K562 (cell line): ENCODE results near the gene PAQR6. TPM values are rescaled to one million over a fixed set of nuclear protein-coding genes. Genes with fewer than 3 reads are reported as not detected.

ENCODE experiments used
- CLOCK ChIP-seq: fragments of 250-450 bp; sonication (Bioruptor Pico); IDR thresholded peaks from 2 replicates; pipeline ENCODE4 v1.4.0; 2020; ENCODE audit warnings: mild to moderate bottlenecking, moderate library complexity, borderline replicate concordance
- CTBP1 ChIP-seq: fragments of 450-650 bp; IDR thresholded peaks from 2 replicates; pipeline ENCODE4 v1.6.1; 2016; ENCODE audit warnings: borderline replicate concordance
- DNMT1 ChIP-seq: fragments of 450-650 bp; IDR thresholded peaks from 2 replicates; pipeline ENCODE4 v1.6.1; 2016; ENCODE audit warnings: antibody characterized with exemption, mild to moderate bottlenecking
- E2F6 ChIP-seq, 2 experiments: IDR thresholded peaks; 2 replicates each; pipeline ENCODE4 v1.6.1; 2011; ENCODE audit warnings: borderline replicate concordance in 1 of 2, control low read depth in 1 of 2, low read depth in 1 of 2, low read length in 1 of 2, mild to moderate bottlenecking in 1 of 2, mixed read lengths in 1 of 2, moderate library complexity in 1 of 2; ENCODE audit not compliant: insufficient read depth in 1 of 2, insufficient read length in 1 of 2, poor library complexity in 1 of 2, severe bottlenecking in 1 of 2; ENCODE audit errors: extremely low read depth in 1 of 2
- ELF4 ChIP-seq: fragments of 450-650 bp; formaldehyde crosslinking; IDR thresholded peaks from 2 replicates; pipeline ENCODE4 v1.4.0; 2022; ENCODE audit warnings: missing genetic modification characterization
- ETV1 ChIP-seq: fragments of 450-650 bp; conservative IDR thresholded peaks from 2 replicates; pipeline ENCODE4 v1.6.1; 2016; ENCODE audit warnings: missing genetic modification characterization, control low read depth, low read depth, missing compliant biosample characterization
- FOXK2 ChIP-seq, 2 experiments: fragments of 450-650 bp; IDR thresholded peaks in 1 of 2; conservative IDR thresholded peaks in 1 of 2; 2 replicates each; pipeline ENCODE4 v1.6.1; 2016; ENCODE audit warnings: low read depth in 2 of 2, mild to moderate bottlenecking in 1 of 2
- GATAD2A ChIP-seq: fragments of 450-650 bp; IDR thresholded peaks from 2 replicates; pipeline ENCODE4 v1.6.1; 2017
- HBP1 ChIP-seq: fragments of 450-650 bp; formaldehyde crosslinking; IDR thresholded peaks from 2 replicates; pipeline ENCODE4 v1.4.0; 2022; ENCODE audit warnings: missing genetic modification characterization
- HIVEP1 ChIP-seq: fragments of 250-450 bp; sonication (Bioruptor Pico); IDR thresholded peaks from 2 replicates; pipeline ENCODE4 v1.4.0; 2020; ENCODE audit warnings: mild to moderate bottlenecking
- KAT8 ChIP-seq: fragments of 450-650 bp; IDR thresholded peaks from 2 replicates; pipeline ENCODE4 v1.6.1; 2016; ENCODE audit warnings: low read depth, mild to moderate bottlenecking
- KDM2B ChIP-seq: fragments of 250-450 bp; sonication (Bioruptor Pico); IDR thresholded peaks from 2 replicates; pipeline ENCODE4 v1.8.0; 2021; ENCODE audit warnings: mild to moderate bottlenecking, moderate library complexity
- NFE2 ChIP-seq: IDR thresholded peaks from 2 replicates; pipeline ENCODE4 v1.6.1; 2014; ENCODE audit warnings: antibody characterized with exemption, low read depth
- NFE2L1 ChIP-seq: fragments of 450-650 bp; IDR thresholded peaks from 2 replicates; pipeline ENCODE4 v1.6.1; 2016; ENCODE audit warnings: missing genetic modification characterization, low read depth, mild to moderate bottlenecking, missing compliant biosample characterization, moderate library complexity, borderline replicate concordance
- POLR2AphosphoS5 ChIP-seq: IDR thresholded peaks from 2 replicates; pipeline ENCODE4 v1.6.1; 2011; ENCODE audit warnings: mild to moderate bottlenecking, low read depth, low read length, moderate library complexity; ENCODE audit not compliant: control insufficient read depth, insufficient read depth
- SIX5 ChIP-seq, 2 experiments: IDR thresholded peaks; 2 replicates each; pipeline ENCODE4 v1.6.1; 2011; ENCODE audit warnings: low read length in 2 of 2, borderline replicate concordance in 1 of 2, low read depth in 1 of 2, mild to moderate bottlenecking in 1 of 2, moderate library complexity in 1 of 2; ENCODE audit not compliant: insufficient read depth in 1 of 2
- SMAD4 ChIP-seq: fragments of 250-450 bp; sonication (Bioruptor Pico); conservative IDR thresholded peaks from 2 replicates; pipeline ENCODE4 v1.8.0; 2021; ENCODE audit warnings: inconsistent platforms, mild to moderate bottlenecking, moderate library complexity
- STAT5B ChIP-seq: fragments of 250-450 bp; sonication (Bioruptor Pico); IDR thresholded peaks from 2 replicates; pipeline ENCODE4 v1.8.0; 2021; ENCODE audit warnings: mild to moderate bottlenecking, inconsistent platforms
- TBL1XR1 ChIP-seq, 2 experiments: IDR thresholded peaks; 2 replicates each; pipeline ENCODE4 v1.6.1; 2012; ENCODE audit warnings: improper control_type of control experiment in 2 of 2, low read length in 2 of 2, mild to moderate bottlenecking in 1 of 2
- ZEB2 ChIP-seq: fragments of 450-650 bp; IDR thresholded peaks from 2 replicates; pipeline ENCODE4 v1.6.1; 2016
- ZNF143 ChIP-seq: sonication (generic); formaldehyde crosslinking; IDR thresholded peaks from 2 replicates; pipeline ENCODE4 v1.9.0; 2022; ENCODE audit warnings: mild to moderate bottlenecking, missing genetic modification reagents
- ZNF830 ChIP-seq: fragments of 250-450 bp; sonication (Bioruptor Pico); IDR thresholded peaks from 2 replicates; pipeline ENCODE4 v1.5.0; 2021; ENCODE audit warnings: mild to moderate bottlenecking
- polyA plus RNA-seq, 8 experiments: library from polyadenylated mRNA; depleted of rRNA in 4 of 8; stranded (reverse) in 5 of 8; unstranded in 3 of 8; fragments of >200 nt; fragmentation: Nextera tagmentation in 2 of 8; fragmentation: Illumina TruSeq in 1 of 8; extraction: Ambion mirVana in 2 of 8; extraction: Trizol in 1 of 8; gene quantifications; 2 replicates each; pipeline versions ENCODE4 v1.2.1 to v1.2.3, GENCODE V29; 2011 to 2014; ENCODE audit warnings: inconsistent platforms in 1 of 8, missing spikeins in 1 of 8
- total RNA-seq, 7 experiments: library from RNA; depleted of rRNA in 6 of 7; stranded (reverse); fragments of >200 nt in 6 of 7; fragmentation: Illumina TruSeq in 2 of 7; extraction: Trizol in 2 of 7; gene quantifications; 2 replicates each; pipeline versions ENCODE4 v1.2.1 to v1.2.3, GENCODE V29; 2011 to 2021; ENCODE audit warnings: low replicate concordance in 1 of 7

PAQR6 gene
- total and polyA plus RNA-seq, 9 of the 15 experiments (the other 6 are each of a cell fraction or from before 2014, with no cell fraction given) = 0.07 to 1.8 (median 0.62) TPM

- peak; percentile 70 for TF ChIP-seq ETV1 (tag)
- TF ChIP-seq STAT5B = no peak
- TF ChIP-seq ZEB2 = no peak
- TF ChIP-seq HBP1 = no peak
- TF ChIP-seq POLR2AphosphoS5 = peak; percentile 90
- TF ChIP-seq TBL1XR1 (IDR thresholded peaks at IDR 0.05; ENCODE audit: low read length in 2 of 2) = peak in 1 of 2 experiments; percentile 29; a peak in 2 of 4 replicates
- TF ChIP-seq ZNF143 (CRISPR knock-in tag) = no peak
- peak in 1 of 2 experiments; percentile 22 for TF ChIP-seq E2F6 (IDR thresholded peaks at IDR 0.05; ENCODE audit: borderline replicate concordance in 1 of 2, extremely low read depth in 1 of 2, insufficient read depth in 1 of 2, insufficient read length in 1 of 2, low read depth in 1 of 2, low read length in 1 of 2, poor library complexity in 1 of 2, severe bottlenecking in 1 of 2)
- TF ChIP-seq GATAD2A = no peak
- no peak for TF ChIP-seq KAT8
- TF ChIP-seq FOXK2 (conservative IDR thresholded peaks at IDR 0.05 in 1 of 2, IDR thresholded peaks at IDR 0.05 in 1 of 2; ENCODE audit: low read depth in 2 of 2) = peak; percentile 49 to 57; a peak in 2 of 4 replicates
- TF ChIP-seq CTBP1 = peak; percentile 83
- TF ChIP-seq SMAD4 (CRISPR knock-in tag) = no peak
- TF ChIP-seq CLOCK (CRISPR knock-in tag) = no peak
- TF ChIP-seq NFE2 = no peak
- TF ChIP-seq DNMT1 = no peak
- peak; percentile 47 to 53; a peak in 3 of 4 replicates for TF ChIP-seq SIX5 (IDR thresholded peaks at IDR 0.05; ENCODE audit: borderline replicate concordance in 1 of 2, insufficient read depth in 1 of 2, low read depth in 1 of 2, low read length in 2 of 2)
- no peak for TF ChIP-seq KDM2B
- no peak for TF ChIP-seq NFE2L1 (tag)
- TF ChIP-seq ZNF830 (CRISPR knock-in tag) = no peak
- no peak for TF ChIP-seq ELF4 (CRISPR knock-in tag)
- no peak for TF ChIP-seq HIVEP1 (CRISPR knock-in tag)
These were observed 54.2 kb downstream of the PAQR6 start, which contains the start of gene SLC25A44 (continued) for GRCh38 chr1:156193488-156194299.
